GM18519 (cell line): ENCODE data around the gene BEST3.
A peak's percentile ranks its signal among the peaks of the same experiment; 100 is the strongest.

ENCODE experiments used
- ATAC-seq: cut with Tn5 transposase; IDR thresholded peaks from one replicate; pipeline ENCODE4 v1.9.1; 2021; ENCODE audit warnings: mild to moderate bottlenecking, moderate library complexity; ENCODE audit not compliant: unreplicated experiment, low FRiP score

BEST3 gene

DNA sequence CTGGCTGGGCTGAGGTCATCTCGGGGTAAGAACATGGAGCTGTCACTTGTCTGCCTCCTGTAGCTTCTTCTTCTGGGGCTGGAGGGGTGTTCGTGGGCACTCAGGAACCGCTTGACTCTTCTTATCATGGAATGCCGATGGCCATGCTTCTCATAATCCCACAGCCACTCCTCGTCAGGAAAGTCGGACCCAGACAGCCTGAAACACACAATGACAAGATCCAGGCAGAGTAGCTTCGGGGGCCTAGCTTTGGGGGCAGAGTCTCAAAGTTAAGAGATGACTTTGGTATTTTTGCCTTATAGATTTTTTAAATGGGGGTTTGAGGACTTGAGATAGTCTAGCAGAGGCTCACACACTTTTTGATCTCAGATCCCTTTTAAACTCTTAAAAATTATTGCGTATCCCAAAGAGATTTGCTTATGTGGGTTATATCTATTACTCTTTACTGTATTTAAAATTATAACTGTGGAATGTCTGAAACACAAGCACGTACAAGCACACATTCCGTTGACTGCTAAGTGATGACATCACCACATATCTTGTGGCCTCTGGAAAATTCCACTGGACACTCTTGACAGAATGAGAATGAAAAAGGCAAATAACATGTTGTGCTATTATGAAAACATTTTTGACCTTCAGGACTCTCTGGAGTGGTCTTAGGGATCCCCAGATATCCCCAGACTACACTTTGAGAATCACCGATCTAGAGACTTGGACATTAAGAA, 43.3 kb downstream of the BEST3 start:
- ATAC-seq: no peak

DNA sequence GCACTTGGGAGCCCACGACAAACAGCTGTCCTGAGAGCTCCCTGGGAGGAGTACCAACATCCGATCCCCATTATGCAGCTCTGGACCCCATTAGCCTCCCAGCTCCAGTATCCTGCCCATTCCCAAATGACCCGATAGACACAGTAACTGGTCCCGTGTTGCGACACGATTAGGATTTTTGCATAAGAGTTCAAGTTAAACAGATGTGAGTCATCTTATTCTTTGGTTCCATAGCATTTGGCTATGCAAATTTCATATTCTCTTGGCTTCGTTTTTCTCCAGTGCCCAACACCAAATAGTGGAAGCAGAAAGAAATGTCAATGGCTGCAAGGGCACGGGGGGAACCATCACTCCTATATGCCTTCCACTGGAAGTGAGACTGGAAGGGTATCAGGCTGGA, 45.4 kb downstream of the BEST3 start:
- ATAC-seq: no peak

DNA sequence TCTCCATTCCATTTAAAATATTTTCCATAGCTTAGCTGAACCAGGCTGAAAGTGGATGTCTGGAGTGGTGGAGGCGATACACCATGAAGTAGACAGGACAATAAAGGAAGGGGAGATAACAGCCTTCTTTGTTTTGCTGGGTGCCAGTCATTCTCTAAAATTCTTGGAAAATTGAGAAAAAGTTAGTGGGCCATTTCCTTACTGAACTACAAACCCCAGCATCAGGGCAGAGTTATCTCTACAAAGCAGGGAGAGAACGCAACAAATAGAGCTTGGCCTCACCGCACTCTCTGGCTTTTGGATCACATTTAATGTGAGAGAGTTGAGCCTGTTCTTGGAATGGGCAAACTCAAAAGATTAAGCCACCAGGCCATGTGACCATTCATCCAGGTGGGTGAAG, 47.2 kb downstream of the BEST3 start:
- no peak for ATAC-seq

DNA sequence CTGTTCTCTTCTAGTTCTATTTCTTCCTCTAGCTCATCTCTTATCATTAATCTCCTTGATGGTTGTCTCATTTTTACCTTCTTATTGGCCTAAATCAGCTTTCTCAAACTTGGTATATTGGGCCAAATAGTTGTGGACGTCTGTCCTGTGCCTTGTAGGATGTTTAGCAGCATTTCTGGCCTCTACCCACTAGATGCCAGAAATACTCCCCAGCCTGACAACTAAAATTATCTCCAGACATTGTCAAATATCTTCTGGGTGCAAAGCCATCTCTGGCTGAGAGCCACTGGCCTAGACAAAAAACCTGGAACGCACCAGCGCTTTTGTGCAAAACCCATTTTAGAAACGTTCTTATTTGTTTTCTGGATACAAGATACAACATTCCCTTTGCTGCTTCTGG, 49.6 kb downstream of the BEST3 start:
- ATAC-seq: no peak

DNA sequence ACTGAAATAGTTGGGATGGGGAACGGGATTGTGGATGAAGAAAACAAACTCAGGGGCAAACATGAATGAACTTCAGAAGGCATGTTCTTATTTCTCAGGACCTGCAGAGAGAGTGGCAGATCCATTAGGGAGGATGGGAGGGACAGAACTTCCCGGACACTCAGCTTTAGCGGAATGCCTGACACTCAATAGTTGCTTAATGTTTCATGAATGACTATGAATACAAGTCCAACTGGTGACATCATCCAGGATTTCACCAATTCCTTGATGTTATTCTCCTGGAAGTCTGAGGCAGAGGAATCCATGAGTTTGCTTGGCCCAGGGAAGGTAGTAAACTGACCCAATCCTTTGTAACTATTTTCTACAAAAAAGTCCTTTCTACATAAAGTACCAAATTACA, 50.6 kb downstream of the BEST3 start:
- ATAC-seq: no peak

DNA sequence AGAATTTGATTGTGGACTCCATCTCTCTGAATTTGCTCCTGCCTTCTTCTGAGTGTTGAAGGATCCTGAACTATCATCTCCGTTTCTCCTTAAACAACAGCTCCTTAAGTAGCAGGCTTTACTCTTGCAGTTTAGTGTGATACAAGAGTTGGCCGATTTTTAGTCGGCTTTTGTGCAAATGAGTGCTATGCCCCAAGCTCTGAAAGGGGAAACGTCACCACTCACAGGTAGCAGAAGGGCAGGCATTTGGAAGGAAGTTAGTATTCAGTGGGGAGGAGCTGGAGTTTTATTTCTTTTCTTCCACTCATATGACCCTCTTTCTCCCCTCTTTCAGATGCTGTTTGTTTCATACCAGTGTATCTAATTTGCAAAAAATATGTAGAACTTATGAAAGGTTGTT, 51.9 kb downstream of the BEST3 start:
- no peak for ATAC-seq

DNA sequence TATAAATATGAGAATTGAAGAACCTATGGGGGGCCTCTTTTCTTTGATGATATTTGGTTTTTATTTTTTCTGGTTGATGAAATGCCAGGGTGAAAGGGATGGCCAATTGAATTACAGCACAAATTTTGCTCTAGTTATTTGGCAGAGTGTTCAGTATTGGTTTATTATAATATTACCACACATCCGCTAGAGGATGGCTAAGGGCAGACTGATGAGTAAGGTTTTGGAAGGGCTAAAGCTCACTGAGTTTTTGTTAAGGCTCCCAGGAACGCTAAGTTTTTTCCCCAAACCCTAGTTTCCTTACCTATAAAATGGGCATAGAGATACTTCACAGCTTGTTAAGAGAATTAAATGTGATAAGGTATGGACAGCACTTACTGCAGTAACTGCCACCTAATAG, 54.1 kb downstream of the BEST3 start:
- no peak for ATAC-seq

DNA sequence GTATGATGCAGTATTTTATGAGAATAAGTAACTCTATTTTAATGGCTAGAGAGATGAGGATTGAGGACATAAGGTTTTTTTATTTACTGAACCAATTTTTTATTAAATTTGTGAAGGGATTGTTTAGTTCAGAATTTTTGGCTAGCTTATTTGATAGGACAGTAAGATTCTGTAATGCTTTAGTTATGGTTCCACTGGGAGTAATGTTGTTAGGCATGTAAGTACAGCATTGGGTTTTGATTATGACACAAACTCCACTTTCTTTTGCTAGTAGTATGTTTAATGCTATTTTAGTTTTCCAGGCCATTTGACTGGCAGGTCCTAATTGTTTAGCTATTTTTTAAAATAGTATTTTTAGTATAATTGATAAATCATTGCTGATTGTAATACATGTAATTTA, 54.6 kb downstream of the BEST3 start:
- ATAC-seq: no peak

DNA sequence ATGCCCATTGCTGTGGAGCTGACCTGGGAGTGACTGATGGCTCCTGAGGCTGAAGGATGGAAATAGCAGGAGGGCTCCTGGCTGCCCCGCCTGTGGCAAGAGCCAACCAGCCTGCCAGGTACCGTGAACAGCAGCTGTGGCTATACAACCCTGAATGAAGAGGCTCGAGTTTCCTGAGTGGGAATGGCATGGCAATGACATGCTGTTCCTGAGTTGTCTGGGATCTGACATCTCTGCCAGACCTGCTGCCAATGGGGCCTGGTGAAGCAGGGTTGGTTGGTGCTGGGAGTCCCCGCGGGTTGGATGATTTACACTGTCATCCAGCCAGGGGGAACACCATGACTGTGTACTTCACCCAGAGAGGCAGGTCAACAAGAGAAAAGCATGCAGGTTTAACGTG, 56.6 kb downstream of the BEST3 start:
- no peak for ATAC-seq

DNA sequence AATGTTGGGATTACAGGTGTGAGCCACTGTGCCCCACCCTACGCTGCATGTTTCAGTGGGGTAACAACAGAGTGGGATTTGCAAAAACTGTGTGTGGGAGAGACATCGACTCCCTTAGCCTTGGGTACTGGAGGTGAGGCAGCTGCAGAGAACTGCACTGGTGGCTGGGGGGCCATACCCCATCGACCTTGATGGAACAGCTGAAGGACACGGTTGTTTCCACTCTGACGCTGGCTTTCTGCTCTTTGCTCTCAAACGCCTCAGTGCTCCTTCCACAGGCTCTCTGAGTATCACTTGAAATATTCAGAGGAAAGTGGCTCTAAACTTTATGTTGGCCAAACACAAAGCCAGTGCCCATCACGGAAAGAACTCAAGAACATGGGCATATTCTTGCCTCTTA, 57.6 kb downstream of the BEST3 start:
- ATAC-seq: no peak

DNA sequence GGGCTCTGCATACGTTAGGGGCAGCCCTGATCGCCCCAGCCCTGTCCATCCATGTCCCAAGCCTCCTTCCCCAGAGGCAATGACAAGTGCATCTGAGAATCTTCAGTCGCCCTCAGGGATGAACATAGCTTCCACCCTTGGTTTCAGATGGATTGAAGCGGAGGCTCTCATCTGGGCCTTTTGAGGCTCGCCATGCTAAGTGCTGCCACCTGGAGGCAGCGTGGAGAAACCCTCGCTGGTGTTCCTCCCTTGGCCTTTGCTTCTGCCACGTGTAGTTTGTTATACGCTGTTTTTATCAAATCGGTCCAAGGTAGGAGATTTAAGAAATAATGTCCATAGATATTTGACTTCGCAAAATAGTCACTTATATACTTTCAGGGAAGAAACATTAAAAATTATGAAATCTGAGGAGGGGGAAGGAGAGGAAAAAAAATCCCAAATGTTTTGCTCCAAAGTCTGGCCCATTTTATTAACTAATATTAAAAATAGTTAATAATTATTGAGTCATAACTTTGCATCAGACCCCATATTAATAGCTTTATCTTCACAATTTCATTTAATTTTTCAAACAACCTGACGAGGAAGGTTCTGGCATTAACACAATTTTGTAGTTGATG, 59.6 kb downstream of the BEST3 start:
- ATAC-seq: peak; percentile 75

DNA sequence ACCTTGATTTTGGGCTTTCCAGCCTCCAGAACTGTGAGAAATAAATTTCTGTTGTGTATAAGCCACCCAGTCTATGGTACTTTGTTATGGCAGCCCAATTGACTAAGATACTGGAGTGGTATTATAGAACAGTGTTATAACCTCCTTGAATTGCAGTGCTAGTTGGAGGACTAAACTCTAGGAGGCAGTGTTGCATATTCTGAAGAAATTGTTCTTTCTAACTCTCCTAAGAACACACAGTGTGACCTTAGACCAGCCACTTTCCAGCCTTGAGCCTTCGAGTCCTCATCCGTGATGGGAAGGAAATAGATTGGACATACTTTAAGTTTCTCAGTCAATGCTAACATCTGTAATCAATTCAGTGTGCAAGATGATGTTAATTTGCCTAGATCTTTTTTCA, 66.0 kb downstream of the BEST3 start:
- ATAC-seq: no peak

DNA sequence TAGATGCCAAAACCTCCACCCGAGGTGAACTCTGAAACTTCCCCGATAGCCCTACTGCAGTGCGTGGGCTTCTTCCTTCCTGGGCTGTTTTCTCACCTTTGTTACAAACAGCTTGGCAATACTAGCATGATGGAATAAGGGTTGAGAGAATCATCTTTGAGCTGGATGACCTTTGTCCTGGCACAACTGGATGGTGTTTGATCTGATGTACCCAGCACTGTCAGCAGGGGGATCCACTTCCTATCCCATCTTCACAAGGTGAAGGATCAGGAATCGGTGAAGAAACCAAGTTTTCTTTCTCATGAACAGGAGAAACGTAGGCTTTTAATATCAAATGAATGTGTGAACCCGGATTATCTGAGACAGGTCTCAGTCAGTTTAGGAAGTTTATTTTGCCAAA, 68.9 kb downstream of the BEST3 start:
- no peak for ATAC-seq

DNA sequence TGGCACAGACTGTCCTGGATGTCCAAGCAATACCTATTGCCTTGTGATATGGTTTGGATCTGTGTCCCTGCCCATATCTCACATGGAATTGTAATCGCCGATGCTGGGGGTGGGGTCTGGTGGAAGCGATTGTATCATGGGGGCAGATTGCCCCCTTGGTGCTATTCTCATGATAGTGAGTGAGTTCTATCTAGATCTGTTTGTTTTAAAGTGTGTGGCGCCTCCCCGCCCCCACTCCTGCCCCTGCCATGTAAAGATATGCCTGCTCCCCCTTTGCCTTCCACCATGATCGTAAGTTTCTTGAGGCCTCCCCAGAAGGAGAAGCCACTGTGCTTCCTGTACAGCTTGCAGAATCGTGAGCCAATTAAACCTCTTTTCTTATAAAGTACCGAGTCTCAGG, 71.6 kb downstream of the BEST3 start:
- no peak for ATAC-seq

DNA sequence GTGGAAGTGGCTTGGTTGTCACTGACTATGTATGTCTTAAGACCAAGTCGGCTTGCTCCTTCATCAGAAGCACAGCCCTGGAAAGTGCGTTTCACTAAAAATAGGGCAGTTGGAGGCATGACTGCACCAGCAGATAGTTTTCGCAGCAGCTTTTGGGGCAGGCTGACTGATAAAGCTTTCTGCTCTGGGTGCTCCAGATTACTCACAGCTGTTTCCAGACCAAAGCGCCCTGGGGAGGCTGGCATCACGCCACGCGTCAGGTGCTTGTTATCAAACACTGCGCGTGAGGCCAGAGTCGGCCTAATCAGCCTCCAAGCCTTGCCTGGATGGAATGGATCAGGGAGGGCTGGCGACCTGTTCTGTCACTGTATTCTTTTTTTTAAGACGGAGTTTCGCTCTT, 75.1 kb downstream of the BEST3 start:
- no peak for ATAC-seq

DNA sequence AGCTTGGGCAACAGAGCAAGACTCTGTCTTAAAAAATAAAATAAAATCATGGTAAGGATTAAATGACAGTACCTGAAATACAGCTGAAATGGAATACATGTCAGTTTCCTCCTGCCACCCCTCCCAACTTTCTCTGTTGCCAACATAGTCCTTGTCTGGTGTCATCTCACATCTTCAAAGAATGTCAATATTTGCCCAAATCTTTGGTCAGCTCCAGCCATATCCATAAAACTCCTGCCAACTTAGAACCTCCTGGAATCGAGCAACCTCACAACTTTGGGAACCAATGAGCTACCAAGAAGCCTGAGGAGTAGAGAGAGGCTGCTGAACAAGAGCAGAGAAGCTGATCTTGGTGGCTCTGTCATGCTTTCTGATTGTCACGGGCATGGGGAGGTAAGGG, 77.6 kb downstream of the BEST3 start:
- ATAC-seq: no peak

DNA sequence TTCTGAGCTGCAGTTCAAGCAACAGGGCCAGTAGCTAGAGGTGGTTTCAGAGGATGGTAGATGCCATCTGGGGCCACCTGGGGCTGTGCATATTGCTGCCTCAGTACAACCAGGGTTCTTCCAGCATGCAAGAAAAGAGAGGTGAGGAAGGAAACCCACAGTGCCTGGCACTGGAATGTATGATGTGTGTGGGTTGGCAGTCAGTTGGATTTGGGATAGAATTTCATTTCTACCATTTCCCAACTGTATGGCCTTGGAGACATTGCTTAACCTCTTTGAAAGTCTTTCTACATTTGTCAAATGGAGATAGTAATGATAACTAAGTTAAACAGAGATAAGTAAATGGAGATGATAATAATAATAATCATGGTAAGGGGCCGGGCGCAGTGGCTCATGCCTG, 78.2 kb downstream of the BEST3 start:
- no peak for ATAC-seq

DNA sequence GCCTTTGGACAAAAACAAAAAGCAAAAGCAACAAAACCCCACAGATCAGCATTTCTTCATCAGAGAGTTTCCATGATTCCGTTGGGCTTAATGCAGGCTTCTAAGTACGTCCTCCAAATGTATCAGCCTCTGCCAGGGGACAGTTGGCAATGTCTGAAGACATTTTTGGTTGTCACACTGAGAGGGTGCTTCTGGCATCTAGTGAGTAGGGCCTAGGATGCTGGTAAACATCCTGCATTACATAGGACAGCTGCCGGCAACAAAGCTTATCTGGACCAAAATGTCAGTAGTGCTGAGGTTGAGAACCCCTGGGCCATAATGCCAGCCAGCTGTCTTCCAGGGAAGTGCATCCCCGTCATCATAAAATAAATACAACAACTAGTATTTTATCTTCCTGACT, 79.0 kb downstream of the BEST3 start:
- no peak for ATAC-seq

DNA sequence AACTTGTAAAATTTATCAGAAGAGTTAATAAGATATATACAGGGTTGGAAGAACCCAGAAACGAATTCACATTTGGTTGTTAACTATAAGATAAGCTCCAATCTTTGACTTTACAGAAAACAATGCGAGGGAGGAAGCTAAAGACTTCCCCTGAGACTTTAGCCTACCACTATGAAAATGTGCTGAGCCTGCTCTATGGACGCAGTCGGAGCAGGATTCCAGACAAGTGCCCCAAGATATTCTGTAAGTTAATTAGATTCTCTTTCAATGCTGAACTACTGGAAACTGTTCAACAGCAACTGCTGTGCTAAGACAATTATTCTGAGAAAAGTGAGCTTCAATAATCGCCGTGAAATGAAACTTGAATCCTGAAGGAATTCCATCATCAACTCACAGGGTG, 80.1 kb downstream of the BEST3 start:
- no peak for ATAC-seq

DNA sequence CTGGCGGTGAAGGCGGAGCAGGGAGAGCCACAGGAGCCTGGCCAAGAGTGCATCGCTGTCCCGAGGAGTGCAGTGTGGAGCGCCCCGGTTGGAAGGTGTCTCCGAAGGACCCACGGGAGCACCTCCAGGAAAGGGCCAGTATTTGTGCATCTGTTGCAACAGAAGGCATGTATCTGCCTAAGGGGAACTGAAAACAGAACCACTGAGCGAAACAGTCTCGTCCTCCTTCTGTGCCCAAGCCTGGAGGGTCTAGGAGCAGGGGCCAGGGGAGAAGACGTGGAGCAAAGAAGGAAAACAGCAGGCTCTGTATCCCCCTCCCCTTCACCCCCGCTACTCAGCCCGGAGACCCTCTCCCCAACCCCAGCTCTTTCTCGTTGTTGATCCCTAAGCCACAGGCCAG, 83.1 kb downstream of the BEST3 start:
- no peak for ATAC-seq

DNA sequence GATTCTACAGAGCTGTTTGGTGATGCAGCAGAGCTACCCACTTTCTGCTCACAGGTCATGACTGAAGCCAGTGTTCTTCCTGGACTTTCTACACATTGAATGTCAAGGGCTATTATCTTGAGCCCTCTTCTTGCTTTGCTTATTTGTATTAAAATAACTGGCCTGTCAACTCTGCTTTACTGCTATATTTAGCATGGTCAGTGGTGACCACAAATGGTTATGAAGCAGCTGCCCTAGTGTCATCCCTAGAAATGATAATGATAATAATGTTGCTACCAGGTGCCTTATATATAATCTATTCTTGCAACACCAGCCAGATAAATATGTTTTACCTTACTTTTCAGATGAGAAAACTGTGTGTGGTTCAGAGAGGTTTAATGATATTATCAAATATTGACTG, 85.8 kb downstream of the BEST3 start:
- ATAC-seq: no peak

DNA sequence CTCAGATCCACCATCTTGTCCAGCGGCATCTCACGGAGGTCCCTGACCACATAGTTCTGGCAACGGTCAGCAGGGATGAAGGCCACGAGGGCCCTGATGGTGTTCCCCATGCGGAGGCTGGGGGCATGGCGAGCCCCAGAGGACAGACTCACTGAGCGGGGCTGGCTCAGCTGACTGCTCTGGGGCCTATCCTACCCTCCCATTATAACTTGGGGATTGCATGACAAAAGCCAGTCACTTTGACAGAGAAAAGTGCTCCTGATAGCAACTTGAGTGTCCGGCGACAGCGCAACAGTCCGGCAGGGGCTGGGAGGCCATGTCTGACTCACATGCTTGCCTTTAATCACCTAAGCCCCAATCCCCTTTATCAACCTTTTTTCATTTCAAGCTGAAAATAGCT, 88.4 kb downstream of the BEST3 start, which contains the start of gene LRRC10:
TSS of gene LRRC10 (minus strand) at position 179 of the 400 bp plus-strand sequence. CDS start at position 110, 69 bp downstream.
- ATAC-seq: no peak
